Dedifferentiated amniotic fluid mesenchymal stem cell (primary cell): ENCODE measurements around the gene ALX3.
"Not testable (repeated sequence)": the region's sequence is repeated elsewhere in the genome, so short reads cannot be mapped to it uniquely, and the experiment has no call there.

Experiments
- DNase-seq: peaks from one replicate; pipeline ENCODE4 v3.0.0-alpha.2; 2016; ENCODE audit errors: extremely low spot score

The ALX3 gene

GRCh38 chr1:110047463-110047862, 23.0 kb downstream of the ALX3 start:
- DNase-seq, result no peak

GRCh38 chr1:110043016-110043415, 27.5 kb downstream of the ALX3 start:
- no peak for DNase-seq

GRCh38 chr1:110040548-110040947, 29.9 kb downstream of the ALX3 start:
- DNase-seq, result no peak

GRCh38 chr1:110039641-110040040, 30.8 kb downstream of the ALX3 start:
- DNase-seq, result no peak

- DNase-seq, result no peak
Measured at GRCh38 chr1:110038271-110038670, 32.2 kb downstream of the ALX3 start.

GRCh38 chr1:110035236-110035752, 35.2 kb downstream of the ALX3 start:
- DNase-seq, result no peak

- DNase-seq, result peak; percentile 95
Measured at GRCh38 chr1:110034451-110035235, 35.8 kb downstream of the ALX3 start, which contains the start of gene STRIP1. TSS of gene STRIP1 (plus strand) at chr1:110034624. CDS start at chr1:110034638, 14 bp downstream.

GRCh38 chr1:110034040-110034450, 36.4 kb downstream of the ALX3 start:
- DNase-seq, result no peak

GRCh38 chr1:110033421-110033820, 37.1 kb downstream of the ALX3 start:
- no peak for DNase-seq

GRCh38 chr1:110032327-110032726, 38.1 kb downstream of the ALX3 start:
- no peak for DNase-seq

- DNase-seq, result not testable (repeated sequence)
Measured at GRCh38 chr1:110030687-110031086, 39.8 kb downstream of the ALX3 start.

- no peak for DNase-seq
Measured at GRCh38 chr1:110024613-110025012, 45.9 kb downstream of the ALX3 start.

GRCh38 chr1:110021285-110021684, 49.2 kb downstream of the ALX3 start:
- DNase-seq, result no peak

GRCh38 chr1:110019770-110020169, 50.7 kb downstream of the ALX3 start:
- DNase-seq, result no peak

- no peak for DNase-seq
Measured at GRCh38 chr1:110018396-110018795, 52.1 kb downstream of the ALX3 start.

- no peak for DNase-seq
Measured at GRCh38 chr1:110017792-110018191, 52.7 kb downstream of the ALX3 start.

- DNase-seq, result no peak
Measured at GRCh38 chr1:110012100-110012780, 58.2 kb downstream of the ALX3 start.

- no peak for DNase-seq
Measured at GRCh38 chr1:110011527-110012041, 58.9 kb downstream of the ALX3 start.
